Neural progenitor cell (in vitro differentiated cells): ENCODE results near the gene ARPC3. TPM values are rescaled to one million over a fixed set of nuclear protein-coding genes. Genes with fewer than 3 reads are reported as not detected.
A peak's percentile ranks its signal among the peaks of the same experiment; 100 is the strongest.

Experiments
- DNase-seq: peaks from one replicate; pipeline ENCODE4 v3.0.0-alpha.2; 2016; ENCODE audit warnings: low spot score
- H2AFZ ChIP-seq: fragments of 200-600 bp; sonication (generic); replicated peaks from 2 replicates; pipeline ENCODE4 v1.6.1; 2016; ENCODE audit warnings: antibody characterized with exemption
- H3F3A ChIP-seq: fragments of 200-600 bp; sonication (generic); 2 replicates; pipeline ENCODE4 v1.6.1; 2016; ENCODE audit warnings: antibody characterized with exemption, low read depth
- H3K27ac ChIP-seq: fragments of 200-600 bp; sonication (generic); 2 replicates; pipeline ENCODE4 v1.5.1; 2016; ENCODE audit warnings: mild to moderate bottlenecking
- H3K27me3 ChIP-seq: fragments of 200-600 bp; sonication (generic); 2 replicates; pipeline ENCODE4 v1.6.1; 2016; ENCODE audit warnings: mild to moderate bottlenecking, moderate library complexity
- H3K36me3 ChIP-seq: fragments of 200-600 bp; sonication (generic); 2 replicates; pipeline ENCODE4 v1.5.1; 2016
- H3K4me1 ChIP-seq: fragments of 200-600 bp; sonication (generic); 2 replicates; pipeline ENCODE4 v1.6.1; 2016; ENCODE audit warnings: mixed run types
- H3K4me2 ChIP-seq: fragments of 200-600 bp; sonication (generic); 2 replicates; pipeline ENCODE4 v1.6.1; 2016
- H3K4me3 ChIP-seq: fragments of 200-600 bp; sonication (generic); 2 replicates; pipeline ENCODE4 v1.5.1; 2016
- H3K79me2 ChIP-seq: fragments of 200-600 bp; sonication (generic); 2 replicates; pipeline ENCODE4 v1.6.1; 2016; ENCODE audit warnings: low read depth
- H3K9ac ChIP-seq: fragments of 200-600 bp; sonication (generic); 2 replicates; pipeline ENCODE4 v1.6.1; 2016
- H3K9me3 ChIP-seq: fragments of 200-600 bp; sonication (generic); 2 replicates; pipeline ENCODE4 v1.5.1; 2016; ENCODE audit warnings: low read depth
- H4K20me1 ChIP-seq: fragments of 200-600 bp; sonication (generic); 2 replicates; pipeline ENCODE4 v1.6.1; 2016; ENCODE audit warnings: low read depth
- H3K27ac Mint-ChIP-seq: 3 replicates; pipeline ENCODE4 v1.8.0; 2021; ENCODE audit warnings: mixed read lengths
- H3K27me3 Mint-ChIP-seq: 2 replicates; pipeline ENCODE4 v1.8.0; 2022; ENCODE audit warnings: low read depth, mild to moderate bottlenecking, inconsistent platforms, moderate library complexity, mixed read lengths; ENCODE audit not compliant: insufficient read depth
- H3K36me3 Mint-ChIP-seq: 3 replicates; pipeline ENCODE4 v1.8.0; 2021; ENCODE audit warnings: mixed read lengths
- H3K4me1 Mint-ChIP-seq: 3 replicates; pipeline ENCODE4 v1.8.0; 2021; ENCODE audit warnings: mixed read lengths
- H3K4me3 Mint-ChIP-seq: 3 replicates; pipeline ENCODE4 v1.8.0; 2021; ENCODE audit warnings: mild to moderate bottlenecking, moderate library complexity, mixed read lengths
- H3K9me3 Mint-ChIP-seq: 3 replicates; pipeline ENCODE4 v1.8.0; 2020; ENCODE audit warnings: mixed read lengths
- CTCF ChIP-seq: fragments of 200-600 bp; sonication (generic); IDR thresholded peaks from 2 replicates; pipeline ENCODE4 v1.5.1; 2017; ENCODE audit warnings: antibody characterized with exemption, mild to moderate bottlenecking
- EZH2 ChIP-seq: fragments of 200-600 bp; sonication (generic); IDR thresholded peaks from 2 replicates; pipeline ENCODE4 v1.6.1; 2017; ENCODE audit warnings: antibody characterized with exemption, mild to moderate bottlenecking, moderate library complexity
- EZH2phosphoT487 ChIP-seq: fragments of 200-600 bp; sonication (generic); IDR thresholded peaks from 2 replicates; pipeline ENCODE4 v1.6.1; 2017; ENCODE audit warnings: antibody characterized with exemption
- total RNA-seq: library from RNA; depleted of rRNA; stranded (reverse); fragments of >200 nt; gene quantifications from 2 replicates; pipeline ENCODE4 v1.2.3, GENCODE V29; 2015; ENCODE audit warnings: low replicate concordance

Gene ARPC3
- total RNA-seq, 1 donor from 2014 or later, result 363 TPM

GRCh38 chr12:110451263-110451662 is 1.1 kb upstream of the ARPC3 start:
- peak overlapping the region; percentile 72 for H3K4me3 Mint-ChIP-seq
- H3K27ac ChIP-seq, result no peak overlapping the region
- DNase-seq, result no peak
- no peak overlapping the region for H3K9ac ChIP-seq
- H3K4me2 ChIP-seq, result no peak overlapping the region
- H3K27me3 Mint-ChIP-seq, result no peaks in the 10 kb centered on the region
- no peaks in the 10 kb centered on the region for H4K20me1 ChIP-seq
- peaks cover 40% of the 10 kb centered on the region for H3F3A ChIP-seq
- no peaks in the 10 kb centered on the region for H3K9me3 Mint-ChIP-seq
- H3K4me1 ChIP-seq, result peaks cover 3% of the 10 kb centered on the region
- no peaks in the 10 kb centered on the region for H3K27me3 ChIP-seq
- peaks cover 38% of the 10 kb centered on the region for H3K79me2 ChIP-seq
- peak overlapping the region; percentile 39 for H3K27ac Mint-ChIP-seq
- TF ChIP-seq EZH2 (no peak), EZH2phosphoT487 (no peak), CTCF (no peak)
- H3K4me1 Mint-ChIP-seq, result peaks cover 13% of the 10 kb centered on the region
- no peak overlapping the region for H3K4me3 ChIP-seq
- H3K36me3 Mint-ChIP-seq, result peaks cover 11% of the 10 kb centered on the region
- H3K36me3 ChIP-seq, result peaks cover 13% of the 10 kb centered on the region
- H3K9me3 ChIP-seq, result no peaks in the 10 kb centered on the region
- H2AFZ ChIP-seq, result no peak overlapping the region

- H3K9me3 Mint-ChIP-seq, result no peaks in the 10 kb centered on the region
- no peak overlapping the region for H3K27ac ChIP-seq
- H3K4me3 Mint-ChIP-seq, result no peak overlapping the region
- no peaks in the 10 kb centered on the region for H3K9me3 ChIP-seq
- no peaks in the 10 kb centered on the region for H4K20me1 ChIP-seq
- H3K4me1 Mint-ChIP-seq, result peaks cover 9% of the 10 kb centered on the region
- H3K27ac Mint-ChIP-seq, result no peak overlapping the region
- H3K36me3 Mint-ChIP-seq, result peaks cover 14% of the 10 kb centered on the region
- H3K36me3 ChIP-seq, result peaks cover 9% of the 10 kb centered on the region
- DNase-seq, result no peak
- H2AFZ ChIP-seq, result no peak overlapping the region
- peaks cover 4% of the 10 kb centered on the region for H3F3A ChIP-seq
- no peak for TF ChIP-seq EZH2phosphoT487
- no peak for TF ChIP-seq EZH2
- no peak for TF ChIP-seq CTCF
- no peak overlapping the region for H3K4me2 ChIP-seq
- H3K27me3 Mint-ChIP-seq, result no peaks in the 10 kb centered on the region
- H3K4me1 ChIP-seq, result peaks cover 3% of the 10 kb centered on the region
- no peak overlapping the region for H3K9ac ChIP-seq
- no peak overlapping the region for H3K4me3 ChIP-seq
- H3K79me2 ChIP-seq, result peaks cover 39% of the 10 kb centered on the region
- H3K27me3 ChIP-seq, result no peaks in the 10 kb centered on the region
Observed at GRCh38 chr12:110444455-110444854, 5.7 kb downstream of the ARPC3 start.

- no peak for DNase-seq
- peaks cover 14% of the 10 kb centered on the region for H3F3A ChIP-seq
- Mint-ChIP-seq H3K9me3 (no peaks in the 10 kb centered on the region), H3K36me3 (peaks cover 28% of the 10 kb centered on the region), H3K4me3 (no peak overlapping the region), H3K27me3 (peaks cover 5% of the 10 kb centered on the region), H3K4me1 (no peaks in the 10 kb centered on the region), H3K27ac (no peak overlapping the region)
- H3K27me3 ChIP-seq, result no peaks in the 10 kb centered on the region
- no peak overlapping the region for H2AFZ ChIP-seq
- no peak overlapping the region for H3K4me3 ChIP-seq
- TF ChIP-seq EZH2phosphoT487 (no peak), EZH2 (no peak), CTCF (no peak)
- no peaks in the 10 kb centered on the region for H3K9me3 ChIP-seq
- no peak overlapping the region for H3K27ac ChIP-seq
- H3K36me3 ChIP-seq, result peaks cover 10% of the 10 kb centered on the region
- no peaks in the 10 kb centered on the region for H3K4me1 ChIP-seq
- H3K79me2 ChIP-seq, result no peaks in the 10 kb centered on the region
- H3K4me2 ChIP-seq, result no peak overlapping the region
- H4K20me1 ChIP-seq, result no peaks in the 10 kb centered on the region
- no peak overlapping the region for H3K9ac ChIP-seq
Observed at GRCh38 chr12:110436231-110436630, 13.9 kb downstream of the ARPC3 start.
